CD4-positive, alpha-beta T cell treated with Interleukin-12 subunit alpha and Interleukin-12 subunit beta, for 1 hour (primary cell): ENCODE data around the gene CNTF.

ENCODE experiments used
- DNase-seq: peaks from one replicate; pipeline ENCODE4 v3.0.0-alpha.2; 2020

Gene CNTF

GRCh38 chr11:58608331-58608730, 14.1 kb upstream of the CNTF start:
- no peak for DNase-seq

- DNase-seq = no peak
These were observed 12.7 kb upstream of the CNTF start for GRCh38 chr11:58609723-58610122.

GRCh38 chr11:58613228-58613627, 9.2 kb upstream of the CNTF start:
- no peak for DNase-seq

- no peak for DNase-seq
These were observed 6.9 kb upstream of the CNTF start for GRCh38 chr11:58615559-58615958.

- no peak for DNase-seq
These were observed 5.9 kb upstream of the CNTF start for GRCh38 chr11:58616594-58616993.

DNA sequence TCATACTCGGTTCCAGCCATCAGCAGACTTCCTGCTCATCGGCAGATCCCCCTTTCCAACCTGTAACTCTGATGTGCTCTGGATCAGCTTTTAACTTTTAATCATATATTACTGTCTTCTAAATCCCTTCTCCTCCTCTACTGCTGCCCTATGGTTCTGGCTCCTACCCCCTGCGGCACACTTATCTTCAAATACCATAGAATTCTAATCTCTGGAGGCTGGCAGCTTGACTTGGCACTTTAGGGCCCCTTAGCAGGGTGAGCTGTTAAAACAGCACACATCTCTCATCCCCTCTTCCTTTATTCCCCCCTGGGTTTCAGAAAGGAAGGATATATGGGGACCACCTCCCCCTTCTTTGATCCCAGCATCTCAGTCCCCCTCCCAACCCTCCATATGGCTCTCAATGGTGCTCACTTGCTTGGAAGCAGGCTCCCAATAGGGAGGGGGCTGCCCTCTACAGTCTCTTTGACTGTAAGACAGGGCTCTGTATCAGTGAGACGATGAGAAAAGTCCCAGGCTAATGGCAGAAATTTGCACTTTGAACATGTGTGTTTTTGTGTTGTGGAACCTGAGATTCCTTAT, 4.4 kb upstream of the CNTF start:
- no peak for DNase-seq

DNA sequence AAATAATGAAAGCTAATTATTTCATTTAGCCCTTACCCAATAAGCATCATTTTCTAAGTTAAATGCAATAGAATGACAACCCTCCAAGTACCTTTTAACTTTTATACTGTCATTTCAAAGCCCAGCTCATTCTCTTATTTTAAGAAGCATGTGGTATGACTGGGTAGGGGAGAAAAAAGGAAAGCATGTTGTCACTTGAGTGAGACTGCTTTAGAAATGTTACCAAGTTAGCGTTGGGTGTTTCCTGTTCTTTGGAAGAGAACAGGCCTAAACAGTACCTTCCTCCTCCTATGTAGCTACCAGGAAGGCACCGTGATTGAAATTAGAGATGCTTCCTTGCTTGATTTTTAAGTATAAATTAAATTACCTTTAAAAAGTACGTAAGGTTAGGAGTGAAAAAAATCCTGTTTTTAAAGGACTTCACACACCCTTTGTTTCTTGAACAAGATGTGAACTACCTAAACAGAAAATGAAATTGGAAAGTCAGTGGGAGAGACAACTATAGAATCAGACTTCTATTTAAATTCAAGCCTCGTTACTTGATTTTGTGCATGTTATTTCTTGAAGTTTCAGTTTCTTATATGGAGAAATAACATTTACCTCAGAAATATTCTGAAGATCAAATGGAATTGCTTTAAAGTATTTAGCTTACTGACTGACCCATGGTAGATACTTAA, 741 bp upstream of the CNTF start:
- no peak for DNase-seq

DNA sequence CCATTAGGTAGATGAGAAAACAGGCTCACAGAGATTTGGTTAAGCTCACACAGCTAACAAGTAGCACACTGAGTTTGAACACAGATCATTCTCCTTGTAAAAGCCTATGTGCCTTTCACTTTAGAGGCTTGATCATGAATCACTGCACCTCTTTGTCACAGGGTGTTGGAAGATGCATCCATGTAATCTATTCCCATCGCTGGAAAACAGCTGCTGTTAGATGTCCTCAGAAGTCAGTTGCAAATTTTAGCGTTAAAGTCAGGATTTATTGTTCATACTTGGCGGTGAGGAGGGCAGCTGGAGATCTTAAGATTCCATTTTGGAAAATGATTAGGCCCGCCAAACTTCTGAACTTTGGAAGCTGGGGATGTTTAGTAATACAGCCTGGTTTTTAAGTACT, 2.6 kb downstream of the CNTF start:
- no peak for DNase-seq

DNA sequence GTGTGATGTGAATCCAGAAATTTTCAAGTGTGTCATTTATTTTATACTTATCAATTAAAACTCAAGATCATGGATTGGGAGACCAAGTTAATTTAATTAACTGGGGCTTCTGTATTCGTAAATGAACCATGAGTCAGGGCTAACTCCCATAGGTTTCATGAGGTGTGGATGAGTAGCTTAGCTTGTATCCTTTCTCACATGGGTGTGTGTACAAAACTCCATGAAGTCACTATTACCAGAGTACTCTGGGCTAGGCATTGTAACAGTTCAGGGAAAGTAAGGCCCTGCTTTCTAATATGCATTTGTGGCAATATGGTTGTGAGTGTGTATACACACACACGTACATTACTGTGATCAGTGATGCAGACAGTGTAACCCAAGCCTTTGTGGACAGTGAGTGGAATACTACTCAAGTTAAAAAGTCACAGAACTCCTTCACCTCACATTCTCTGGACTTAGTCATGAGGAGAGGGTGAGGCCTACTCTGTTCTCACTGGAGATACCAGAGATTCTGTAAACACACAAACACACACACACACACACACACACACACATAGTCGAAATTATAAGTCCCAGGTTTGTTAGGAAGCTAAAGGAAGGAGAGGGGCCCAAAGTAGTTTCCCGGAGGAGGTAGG, 3.5 kb downstream of the CNTF start:
- no peak for DNase-seq

DNA sequence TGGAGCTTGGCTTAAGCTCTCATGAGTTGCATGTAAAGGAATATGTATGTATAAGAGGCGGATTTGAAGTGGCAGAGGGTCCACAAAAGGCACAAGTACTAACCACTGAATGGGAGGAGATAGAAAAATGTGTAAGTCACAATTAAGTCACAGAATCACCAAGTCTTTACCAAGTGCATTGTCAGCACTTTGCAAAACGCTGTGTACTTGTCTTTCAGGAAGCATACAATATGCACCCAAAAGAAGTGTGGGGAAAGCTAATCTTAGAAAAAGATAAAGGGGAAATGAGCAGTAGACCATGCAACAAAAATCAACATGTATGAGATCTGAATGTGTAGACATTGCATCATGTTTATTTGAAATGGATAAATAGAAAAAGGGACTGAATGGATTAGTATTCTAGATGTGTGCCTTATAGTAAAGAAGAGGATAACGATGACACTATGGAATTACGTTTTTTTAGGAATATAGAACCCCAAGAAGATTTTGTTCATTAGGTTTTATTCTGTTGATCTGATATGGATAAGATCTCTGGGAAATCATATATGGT, 4.5 kb downstream of the CNTF start:
- no peak for DNase-seq

DNA sequence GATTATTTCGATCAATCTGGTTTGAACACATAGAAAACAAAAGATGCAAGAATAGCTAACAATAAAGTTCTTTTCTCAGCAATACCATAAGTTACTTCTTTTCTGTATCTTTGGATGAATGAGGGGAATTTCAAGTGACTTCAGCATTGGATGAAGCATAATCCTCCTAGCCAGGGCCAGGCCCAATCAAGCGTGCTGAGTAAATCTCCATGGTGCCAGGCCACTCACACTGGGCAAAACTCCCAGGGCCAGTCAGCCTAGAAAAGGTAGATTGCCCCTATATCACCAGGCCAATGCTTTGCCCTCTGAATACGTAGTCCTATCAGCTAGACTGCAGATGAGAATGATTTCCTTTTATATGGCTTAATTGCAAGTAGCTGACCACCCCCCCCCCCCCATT, 6.0 kb downstream of the CNTF start:
- no peak for DNase-seq

- peak; percentile 34 for DNase-seq
These were observed 7.4 kb downstream of the CNTF start for GRCh38 chr11:58629857-58630256.

DNA sequence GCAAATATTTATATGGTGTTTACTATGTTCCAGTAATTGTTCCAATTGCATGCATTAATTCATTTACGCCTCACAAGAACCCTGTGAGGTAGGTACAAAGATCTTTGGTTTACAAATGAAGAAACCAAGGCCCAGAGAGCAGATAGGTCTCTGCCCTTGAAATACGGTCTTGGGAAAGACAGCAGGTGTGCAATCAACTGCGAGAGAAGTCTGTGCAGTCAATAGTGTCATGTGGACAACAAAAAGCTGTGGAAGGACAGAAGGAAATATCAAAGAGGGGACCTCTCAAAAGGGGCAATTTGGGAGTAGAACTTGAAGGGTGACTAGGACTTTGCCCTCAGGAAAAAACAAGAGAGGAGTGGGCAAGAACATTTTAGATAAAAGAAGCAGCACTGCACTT, 8.9 kb downstream of the CNTF start:
- no peak for DNase-seq

DNA sequence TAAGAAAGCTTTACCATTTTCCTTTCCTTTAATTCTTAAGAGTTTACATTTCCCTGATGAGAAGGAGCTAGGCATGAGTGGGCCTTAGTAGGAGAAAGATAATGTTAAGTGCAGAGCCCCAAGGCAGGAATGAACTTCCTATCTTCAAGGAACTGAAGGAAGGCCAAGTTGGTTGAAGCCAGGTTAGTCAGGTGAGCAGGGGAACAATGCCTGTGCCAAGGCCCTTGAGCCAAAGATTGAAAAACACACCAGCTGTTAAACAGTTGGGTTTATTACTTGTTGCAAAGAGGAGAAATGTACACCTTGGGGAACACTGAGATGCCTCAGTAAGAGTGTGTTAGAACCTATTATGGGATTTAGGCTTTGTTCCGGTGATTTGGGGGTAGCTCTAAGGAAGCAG, 10.0 kb downstream of the CNTF start:
- DNase-seq = no peak

- no peak for DNase-seq
These were observed 14.1 kb downstream of the CNTF start for GRCh38 chr11:58636587-58636986.

GRCh38 chr11:58637371-58637770, 14.9 kb downstream of the CNTF start:
- DNase-seq = no peak

- DNase-seq = no peak
These were observed 16.6 kb downstream of the CNTF start for GRCh38 chr11:58639103-58639502.

DNA sequence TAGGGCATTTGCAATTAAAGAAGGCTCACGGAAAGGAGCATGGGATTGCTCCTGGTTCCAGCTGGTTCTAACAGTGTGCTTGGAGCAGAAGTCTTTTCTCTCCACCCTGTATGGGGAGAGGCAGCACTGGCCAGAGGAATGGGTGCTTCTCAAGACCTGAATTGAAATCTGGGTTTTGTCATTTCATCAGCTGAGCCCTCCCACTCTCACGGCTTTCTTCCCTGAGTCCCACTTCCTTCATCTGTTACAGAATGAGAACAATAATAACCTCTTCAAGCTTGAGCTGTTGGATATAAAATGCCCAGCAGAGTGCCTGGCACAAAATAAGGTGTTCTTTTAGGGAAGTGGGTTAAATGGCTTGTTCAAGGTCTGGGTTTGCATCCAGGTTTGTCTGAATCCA, 17.2 kb downstream of the CNTF start:
- DNase-seq = no peak

DNA sequence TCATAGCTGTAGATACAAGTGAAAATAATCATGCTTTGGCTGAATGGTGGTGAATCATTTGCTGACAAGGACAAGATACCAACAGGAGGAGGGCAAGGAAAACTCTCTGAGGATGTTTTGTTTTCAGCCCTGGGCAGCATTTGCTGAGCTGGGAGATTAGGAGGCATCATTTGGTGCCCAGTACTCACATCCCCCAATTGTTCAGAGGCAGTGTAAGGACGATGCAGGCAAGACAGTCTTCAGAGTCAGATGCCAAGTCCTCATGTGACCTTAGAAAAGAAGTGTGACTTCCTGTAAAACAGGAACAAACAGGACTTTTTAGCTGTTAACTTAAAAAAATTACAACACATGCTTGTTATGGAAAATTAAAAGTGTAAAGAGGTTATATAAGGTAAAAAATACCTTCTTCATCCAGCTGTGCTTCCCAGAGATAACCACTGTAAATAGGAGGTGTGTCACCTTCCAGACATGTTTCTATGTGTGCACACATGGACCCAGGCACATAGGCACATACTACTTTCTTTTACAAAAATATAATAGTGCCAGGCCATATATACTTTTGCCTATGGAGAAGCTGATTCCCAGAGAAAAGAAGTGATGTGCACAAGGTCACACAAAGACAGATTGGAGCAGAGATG, 18.0 kb downstream of the CNTF start:
- peak; percentile 24 for DNase-seq

DNA sequence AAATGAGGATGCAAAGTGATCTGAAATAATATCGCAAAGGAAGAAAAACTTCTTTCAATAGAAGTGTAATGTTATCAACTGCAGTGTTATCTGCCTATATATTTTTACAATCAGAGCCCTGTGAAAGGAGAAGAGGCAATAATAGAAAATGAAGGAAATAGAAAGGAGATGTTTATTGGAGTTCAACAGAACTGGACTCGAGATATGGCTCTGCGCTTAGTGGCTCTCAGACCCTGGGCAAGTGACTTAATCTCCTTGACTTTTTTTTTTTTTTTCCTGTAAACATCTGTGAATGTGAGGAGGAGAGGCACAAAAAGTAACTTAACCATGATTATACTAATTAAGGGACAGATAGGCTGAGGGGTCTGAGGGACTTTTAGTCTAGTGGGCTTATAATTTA, 18.9 kb downstream of the CNTF start:
- no peak for DNase-seq

GRCh38 chr11:58641803-58642581, 19.5 kb downstream of the CNTF start:
- no peak for DNase-seq

- DNase-seq = no peak
These were observed 23.4 kb downstream of the CNTF start for GRCh38 chr11:58645854-58646253.

DNA sequence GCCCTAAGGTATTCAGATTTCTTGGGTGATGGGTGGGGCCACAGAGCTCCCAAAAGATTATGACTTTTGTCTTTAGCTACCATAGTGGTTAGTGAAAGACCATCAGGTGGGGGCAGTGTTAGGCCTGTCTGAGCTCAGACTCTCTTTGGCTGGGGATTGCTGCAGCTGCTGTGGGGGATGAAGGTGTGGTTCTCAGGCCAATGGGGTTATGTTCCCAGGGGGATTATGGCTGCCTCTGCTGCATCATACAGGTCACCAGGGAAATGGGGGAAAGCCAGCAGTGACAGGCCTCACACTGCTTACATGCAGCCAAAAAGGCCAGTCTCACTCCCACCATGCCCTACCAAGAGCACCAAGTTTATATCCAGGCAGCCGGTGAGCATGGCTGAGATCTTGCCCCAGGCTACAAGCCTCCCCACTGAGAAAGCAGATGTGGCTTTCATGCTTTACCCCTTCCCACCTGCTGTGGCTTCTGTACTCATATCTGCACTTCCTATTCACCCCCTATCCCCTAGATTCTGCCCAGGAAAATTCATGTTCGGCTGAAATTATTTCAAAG, 24.8 kb downstream of the CNTF start:
- DNase-seq = no peak
